Activated CD4-positive, alpha-beta T cell treated with anti-CD3 and anti-CD28 coated beads for 1 hour (primary cell): Measurements from ENCODE around the gene CCDC57.
"Not testable (repeated sequence)": the region's sequence is repeated elsewhere in the genome, so short reads cannot be mapped to it uniquely, and the experiment has no call there.

Source experiments
- DNase-seq: peaks from one replicate; pipeline ENCODE4 v3.0.0-alpha.2; 2020

Gene CCDC57, protein sequence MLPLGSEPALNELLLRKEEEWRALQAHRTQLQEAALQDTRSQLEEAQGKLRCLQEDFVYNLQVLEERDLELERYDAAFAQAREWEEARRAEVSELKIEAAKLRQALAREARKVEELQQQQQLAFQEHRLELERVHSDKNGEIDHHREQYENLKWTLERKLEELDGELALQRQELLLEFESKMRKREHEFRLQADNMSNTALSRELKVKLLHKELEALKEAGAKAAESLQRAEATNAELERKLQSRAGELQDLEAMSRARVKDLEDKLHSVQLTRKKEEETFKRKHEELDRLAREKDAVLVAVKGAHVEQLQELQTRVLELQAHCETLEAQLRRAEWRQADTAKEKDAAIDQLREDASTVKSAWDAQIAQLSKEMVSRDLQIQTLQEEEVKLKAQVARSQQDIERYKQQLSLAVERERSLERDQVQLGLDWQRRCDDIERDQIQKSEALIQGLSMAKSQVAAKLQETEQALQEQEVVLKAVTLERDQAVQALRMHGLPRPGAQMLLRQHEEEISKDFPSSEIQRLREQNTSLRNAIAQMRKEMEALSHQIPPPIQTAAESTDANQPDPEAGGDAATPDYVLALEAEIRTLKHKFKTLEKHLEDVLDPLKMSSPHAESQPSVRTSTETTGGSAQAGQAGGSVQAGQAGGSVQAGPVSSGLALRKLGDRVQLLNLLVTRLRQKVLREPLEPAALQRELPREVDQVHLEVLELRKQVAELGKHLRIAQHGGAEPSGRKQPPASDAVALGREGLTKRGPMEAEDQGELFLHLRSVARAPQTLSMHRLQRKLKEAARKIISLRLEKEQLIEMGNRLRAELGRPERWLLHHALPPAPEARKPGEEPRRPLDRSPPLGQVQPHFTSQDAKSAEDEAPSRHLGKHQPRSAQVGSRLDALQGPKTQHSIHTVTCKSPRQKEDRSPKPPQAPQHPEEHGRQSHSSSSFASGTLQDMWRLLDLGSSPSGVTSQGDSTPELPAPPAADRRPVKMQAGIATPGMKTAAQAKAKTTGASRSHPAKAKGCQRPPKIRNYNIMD

DNA sequence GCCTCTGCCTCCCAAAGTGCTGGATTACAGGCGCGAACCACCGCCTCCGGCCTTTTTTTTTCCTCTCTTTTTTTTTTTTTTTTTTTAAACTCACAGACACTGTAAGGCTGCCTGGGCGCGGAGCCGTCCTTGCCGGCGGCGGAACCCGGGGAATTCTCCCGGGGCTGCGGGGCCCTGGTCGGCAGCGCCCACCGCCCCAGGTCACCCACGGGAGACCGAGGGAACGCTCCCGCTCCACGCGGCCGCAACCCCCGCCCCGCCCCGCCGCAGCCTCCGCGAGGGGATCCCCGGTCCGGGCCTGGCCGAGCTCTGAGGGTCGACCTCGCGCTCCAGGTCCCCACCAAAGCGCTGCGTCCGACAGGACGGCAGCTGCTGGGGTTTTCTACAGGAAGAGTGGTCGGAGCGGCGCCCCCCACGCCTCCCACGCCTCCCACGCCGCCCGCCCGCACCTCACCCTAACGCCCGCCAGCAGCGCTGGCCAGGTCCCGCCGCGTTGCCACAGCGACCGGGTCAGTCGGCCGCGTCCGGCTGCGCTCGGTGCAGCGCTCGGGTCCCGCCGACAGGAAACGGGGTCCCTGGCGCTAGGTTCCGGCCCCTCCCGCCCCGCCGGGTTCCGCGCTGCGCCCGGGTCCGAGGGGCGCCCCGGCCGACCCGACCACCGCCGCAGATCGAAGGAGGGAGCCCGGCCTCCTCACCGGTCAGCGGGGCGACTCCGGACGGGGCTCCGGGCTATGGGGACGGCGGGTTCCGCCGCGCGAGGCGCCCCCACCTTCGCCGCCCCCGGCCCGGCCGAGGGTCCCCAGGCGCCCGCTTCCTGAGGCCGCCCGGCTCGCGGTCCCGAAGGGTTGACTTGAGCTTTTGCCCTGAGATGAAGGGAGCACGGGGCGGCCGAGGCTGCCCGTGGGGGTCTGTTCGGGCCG lies at the start of gene CCDC57:
Gene CCDC57, minus strand, starts transcription at position 512 of the 920 bp plus-strand sequence. CDS start 10,898 bp downstream, outside the sequence.
- DNase-seq, result peak; percentile 52

DNA sequence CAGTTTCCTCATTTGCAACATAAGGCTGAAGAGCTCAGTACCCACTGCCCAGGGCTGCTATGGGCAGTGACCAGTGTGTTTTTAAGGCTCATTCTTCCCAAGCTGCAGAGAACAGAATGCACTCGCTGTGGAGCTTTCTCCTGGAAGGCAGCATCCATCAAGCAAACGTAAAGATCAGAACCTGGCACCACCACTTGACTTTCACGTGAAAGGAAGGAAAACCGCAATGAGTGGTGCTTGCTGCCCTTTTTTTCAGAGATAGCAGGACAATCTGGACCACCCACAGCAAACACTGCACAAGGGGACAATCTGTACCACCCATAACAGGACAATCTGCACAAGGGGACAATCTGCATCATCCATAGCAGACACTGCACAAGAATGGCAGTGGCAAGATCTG lies 49.7 kb upstream of the CCDC57 start:
- DNase-seq, result no peak

DNA sequence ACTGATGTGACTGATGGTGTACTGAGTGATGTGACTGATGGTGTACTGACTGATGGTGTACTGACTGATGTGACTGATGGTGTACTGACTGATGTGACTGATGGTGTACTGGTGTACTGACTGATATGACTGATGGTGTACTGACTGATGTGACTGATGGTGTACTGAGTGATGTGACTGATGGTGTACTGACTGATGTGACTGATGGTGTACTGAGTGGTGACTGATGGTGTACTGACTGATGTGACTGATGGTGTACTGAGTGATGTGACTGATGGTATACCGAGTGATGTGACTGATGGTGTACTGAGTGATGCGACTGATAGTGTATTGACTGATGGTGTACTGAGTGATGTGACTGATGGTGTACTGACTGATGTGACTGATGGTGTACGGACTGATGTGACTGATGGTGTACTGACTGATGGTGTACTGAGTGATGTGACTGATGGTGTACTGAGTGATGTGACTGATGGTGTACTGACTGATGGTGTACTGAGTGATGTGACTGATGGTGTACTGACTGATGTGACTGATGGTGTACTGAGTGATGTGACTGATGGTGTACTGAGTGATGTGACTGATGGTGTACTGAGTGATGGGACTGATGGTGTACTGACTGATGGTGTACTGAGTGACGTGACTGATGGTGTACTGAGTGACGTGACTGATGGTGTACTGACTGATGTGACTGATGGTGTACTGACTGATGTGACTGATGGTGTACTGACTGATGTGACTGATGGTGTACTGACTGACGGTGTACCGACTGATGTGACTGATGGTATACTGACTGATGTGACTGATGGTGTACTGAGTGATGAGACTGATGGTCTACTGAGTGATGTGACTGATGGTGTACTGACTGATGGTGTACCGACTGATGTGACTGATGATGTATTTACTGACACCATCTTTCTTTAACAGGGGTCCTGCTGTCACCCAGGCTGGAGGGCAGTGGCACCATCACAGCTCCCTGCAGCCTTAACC lies 47.6 kb upstream of the CCDC57 start:
- not testable (repeated sequence) for DNase-seq

DNA sequence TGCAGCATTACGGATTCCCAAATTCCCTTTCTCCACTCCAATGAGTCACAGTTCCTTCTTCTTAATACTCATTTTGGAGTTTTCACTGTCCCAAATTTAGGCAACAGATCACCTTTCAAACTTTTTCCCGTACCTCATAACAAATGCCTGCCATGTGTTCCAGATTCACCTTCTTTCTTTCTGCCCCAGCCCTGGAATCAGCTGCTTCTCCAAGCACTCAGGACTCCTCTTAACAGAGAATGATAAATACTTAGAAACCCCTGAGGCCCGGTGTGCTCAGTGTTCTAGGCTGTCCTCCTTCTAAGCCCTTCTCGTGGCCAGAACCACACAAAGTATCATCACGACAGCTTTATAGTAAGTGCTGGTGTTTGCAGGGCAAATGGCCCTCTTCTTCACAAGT lies 45.9 kb upstream of the CCDC57 start:
- no peak for DNase-seq

DNA sequence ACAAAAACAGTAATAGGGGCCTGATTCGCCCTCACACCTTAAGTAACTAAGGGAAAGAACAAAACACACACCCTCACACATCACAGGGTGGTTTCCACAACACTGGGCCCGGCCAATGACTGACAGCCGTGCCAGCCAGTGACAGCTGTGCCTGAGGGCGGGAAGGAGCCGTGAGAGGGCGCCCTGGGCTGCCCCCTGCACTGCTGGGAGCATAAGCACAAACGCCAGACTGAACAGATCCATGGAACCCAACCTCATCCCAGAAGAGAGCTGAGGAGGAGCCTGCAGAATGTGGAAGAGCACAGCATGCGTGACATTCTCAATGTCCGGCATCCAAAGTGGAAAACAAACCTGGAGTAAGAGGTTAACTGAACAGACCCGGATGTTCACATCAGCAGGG lies 44.8 kb upstream of the CCDC57 start:
- DNase-seq, result no peak

GRCh38 chr17:82256242-82256885 lies 43.7 kb upstream of the CCDC57 start:
- DNase-seq, result no peak

DNA sequence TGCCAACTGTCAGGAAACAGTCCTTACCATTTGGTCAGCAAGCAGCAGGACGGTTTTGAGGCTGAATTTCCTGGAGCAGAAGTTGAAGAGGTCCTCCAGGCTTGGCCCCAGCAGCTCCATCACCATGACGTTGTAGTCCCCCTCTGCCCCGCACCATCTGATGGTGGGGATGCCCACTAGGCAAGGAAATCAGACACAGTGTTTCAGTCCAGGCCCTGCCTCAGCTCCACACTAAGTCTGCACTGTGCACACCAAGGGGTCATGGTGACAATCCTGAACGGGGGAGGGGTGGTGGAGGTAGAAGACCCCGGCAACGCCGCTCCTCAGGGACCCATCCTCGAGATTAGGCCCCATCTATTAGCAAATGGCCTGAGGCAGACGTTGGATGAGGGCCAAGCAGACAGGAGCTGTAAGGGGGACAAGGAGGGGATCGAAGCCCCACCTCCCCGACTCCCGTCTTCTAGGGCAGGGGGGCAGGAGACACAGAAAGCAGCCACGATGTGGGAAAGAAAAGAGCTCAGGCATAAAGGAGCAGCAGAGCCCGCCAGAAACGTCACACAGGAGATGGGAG lies 42.8 kb upstream of the CCDC57 start:
- DNase-seq, result no peak

DNA sequence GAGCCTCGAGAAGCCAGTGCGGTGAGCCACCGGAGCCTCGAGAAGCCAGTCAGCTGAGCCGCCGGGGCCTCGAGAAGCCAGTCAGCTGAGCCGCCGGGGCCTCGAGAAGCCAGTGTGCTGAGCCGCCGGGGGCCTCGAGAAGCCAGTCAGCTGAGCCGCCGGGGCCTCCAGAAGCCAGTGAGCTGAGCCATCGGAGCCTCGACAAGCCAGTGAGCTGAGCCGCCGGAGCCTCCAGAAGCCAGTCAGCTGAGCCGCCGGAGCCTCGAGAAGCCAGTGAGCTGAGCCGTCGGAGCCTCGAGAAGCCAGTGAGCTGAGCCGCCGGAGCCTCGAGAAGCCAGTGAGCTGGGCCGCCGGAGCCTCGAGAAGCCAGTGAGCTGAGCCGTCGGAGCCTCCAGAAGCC lies 42.1 kb upstream of the CCDC57 start:
- not testable (repeated sequence) for DNase-seq

- not testable (repeated sequence) for DNase-seq
Measured at GRCh38 chr17:82254096-82254495, 41.5 kb upstream of the CCDC57 start.

DNA sequence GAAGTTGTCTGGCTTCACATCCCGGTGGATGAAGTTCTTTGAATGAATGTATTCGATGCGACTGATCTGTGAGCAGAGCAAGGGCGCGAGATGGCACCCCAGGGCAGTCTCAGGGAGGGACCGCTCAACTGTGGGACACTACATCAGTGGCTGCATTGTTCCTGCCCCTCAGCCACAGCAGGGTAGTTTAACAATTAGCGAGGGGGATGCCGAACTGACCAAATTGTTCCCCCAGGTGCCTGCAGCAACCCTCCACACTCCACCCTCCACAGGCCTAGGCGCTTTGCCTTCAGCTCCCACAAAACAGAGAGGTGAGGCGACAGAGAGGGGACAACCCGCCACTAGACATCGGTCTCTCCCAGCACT lies 40.5 kb upstream of the CCDC57 start:
- no peak for DNase-seq

GRCh38 chr17:82252511-82253178 lies 40.0 kb upstream of the CCDC57 start:
- no peak for DNase-seq

DNA sequence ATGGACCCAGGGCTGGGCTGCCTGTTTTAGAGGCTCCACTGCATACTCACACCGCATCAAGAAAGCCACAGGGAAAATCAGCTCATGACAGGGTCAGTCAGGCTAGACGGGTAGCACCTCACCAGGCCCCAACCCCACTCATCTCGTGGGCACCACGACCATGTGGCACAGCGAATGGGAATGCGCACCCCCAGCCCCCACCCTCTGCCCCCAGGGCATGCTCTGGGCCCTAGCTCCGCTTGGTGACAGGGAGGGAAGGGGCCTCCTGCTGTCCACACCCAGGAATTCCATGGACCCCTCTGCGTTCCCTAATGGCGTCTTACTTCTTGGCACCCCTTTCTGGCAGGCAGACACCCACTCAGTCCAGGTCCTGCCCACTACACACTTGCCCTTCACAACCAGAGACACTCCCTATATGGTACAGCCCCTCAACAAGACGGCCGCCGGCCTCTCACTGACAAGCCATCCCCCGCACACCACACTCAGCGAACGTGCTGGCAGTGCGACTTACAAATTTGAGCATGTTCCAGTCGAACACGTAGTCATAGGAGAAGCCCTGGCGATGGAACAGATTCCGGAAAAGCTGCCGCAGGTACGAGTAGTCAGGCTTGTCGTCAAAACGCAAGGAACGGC lies 38.3 kb upstream of the CCDC57 start:
- DNase-seq, result no peak

- no peak for DNase-seq
Measured at GRCh38 chr17:82249896-82250581, 37.4 kb upstream of the CCDC57 start.

- DNase-seq, result no peak
Measured at GRCh38 chr17:82248815-82249674, 36.4 kb upstream of the CCDC57 start.

DNA sequence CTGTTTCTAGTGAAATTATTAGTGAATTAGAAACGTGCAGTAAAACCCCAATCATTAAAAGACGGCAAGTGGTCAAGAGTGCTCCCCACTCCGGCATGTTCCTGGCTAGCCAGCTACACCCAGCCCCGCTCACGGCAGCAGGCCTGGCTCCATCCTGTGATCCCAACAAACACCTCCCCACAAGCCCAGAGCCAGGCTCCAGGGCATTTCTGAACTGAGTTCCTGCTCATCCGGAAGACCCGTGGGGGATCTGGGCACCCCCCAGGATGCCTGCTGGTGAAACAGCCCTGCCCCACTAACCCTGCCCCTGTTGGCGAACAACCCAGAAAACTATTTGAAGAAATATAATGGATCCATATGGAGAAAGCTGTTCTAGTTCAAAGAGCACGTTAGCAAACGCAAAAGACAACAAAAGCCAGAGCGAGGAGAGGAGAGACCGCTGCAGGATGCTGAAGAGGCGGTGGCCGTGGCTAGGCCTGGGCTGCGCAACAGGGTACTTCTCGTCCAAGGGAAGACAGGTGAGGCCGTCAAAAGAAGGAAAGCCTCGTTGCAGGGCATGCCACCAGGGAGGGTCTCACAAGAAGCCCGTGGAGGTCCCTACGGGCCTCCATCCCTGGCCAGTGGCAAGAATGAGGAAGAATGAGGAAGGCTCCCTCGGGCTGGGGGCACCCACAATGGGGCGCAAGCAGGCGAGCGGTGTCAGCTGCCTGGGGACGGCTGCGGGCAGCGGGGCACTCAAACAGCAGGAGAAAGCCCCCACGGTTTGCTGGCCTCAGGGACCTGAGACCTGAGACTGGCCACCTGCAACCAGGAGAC lies 35.4 kb upstream of the CCDC57 start:
- DNase-seq, result no peak

DNA sequence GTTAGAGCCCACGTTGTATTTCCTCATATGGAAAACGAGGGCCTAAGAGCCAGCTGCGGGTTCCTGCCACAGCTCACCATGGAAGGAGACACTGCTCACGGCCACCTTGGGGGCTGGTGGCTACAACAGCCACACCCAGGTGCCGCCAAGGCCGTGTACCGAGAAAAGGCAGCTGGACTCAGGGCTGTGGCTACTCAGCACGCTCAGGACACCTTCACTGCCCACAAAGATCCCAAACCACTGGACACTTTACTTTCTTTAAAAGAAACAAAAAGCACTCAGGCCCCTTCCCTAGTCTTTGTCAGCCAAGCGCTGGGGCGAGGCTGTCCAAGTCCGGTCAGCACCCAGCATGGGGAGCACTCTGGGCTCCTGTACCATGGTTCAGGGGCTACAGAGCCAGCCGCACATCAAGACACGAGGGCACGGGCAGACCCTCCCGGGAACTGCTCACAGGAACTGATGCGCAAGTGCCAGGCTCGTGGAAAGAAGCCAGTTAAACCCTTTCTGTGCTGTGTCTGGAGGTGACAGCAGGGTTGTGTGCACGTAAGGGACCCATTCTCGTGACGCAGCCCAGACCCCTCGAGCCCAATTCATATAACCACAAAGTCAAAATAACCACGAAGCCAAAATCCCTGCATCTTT lies 34.7 kb upstream of the CCDC57 start:
- DNase-seq, result no peak
